Measurements from ENCODE around the gene SLC66A1. TPM values are rescaled to one million over a fixed set of nuclear protein-coding genes. Genes with fewer than 3 reads are reported as not detected.

SLC66A1 gene
- total and polyA plus RNA-seq, 7 donors: 8.0 to 25.8 (median 18.0) TPM

- no peak overlapping the region for H3K4me3 ChIP-seq
- 81 to 90% (median 90%) methylated on average over 10 of the region's 10 CpGs for whole genome bisulfite sequencing, 3 donors
- H3K9me3 ChIP-seq: no peaks in the 10 kb centered on the region
- no peak for TF ChIP-seq CTCF (IDR thresholded peaks at IDR 0.05)
- intact Hi-C loops (cut with DNase I): no loop called here
- H3K4me1 ChIP-seq: peaks cover 7% of the 10 kb centered on the region
- H3K27ac ChIP-seq: no peak overlapping the region
- no peaks in the 10 kb centered on the region for H3K27me3 ChIP-seq (ENCODE audit: insufficient read depth in 3 of 3, low read length in 2 of 3)
- no peak for ATAC-seq
- no peak for DNase-seq
- no peaks in the 10 kb centered on the region for H3K36me3 ChIP-seq (ENCODE audit: insufficient read depth in 1 of 2, low read depth in 1 of 2)
These were observed 53.6 kb downstream of the SLC66A1 start for GRCh38 chr1:19365721-19366120.

- DNase-seq: no peak
- no peaks in the 10 kb centered on the region for H3K9me3 ChIP-seq
- no peak overlapping the region for H3K27ac ChIP-seq
- H3K4me1 ChIP-seq: no peaks in the 10 kb centered on the region
- H3K4me3 ChIP-seq: no peak overlapping the region
- intact Hi-C loops (cut with DNase I): no loop called here
- 66 to 73% (median 70%) methylated on average over 18 of the region's 18 CpGs for WGBS, 3 donors
- H3K36me3 ChIP-seq (ENCODE audit: insufficient read depth in 1 of 2, low read depth in 1 of 2): peaks cover 0 to 5% of the 10 kb centered on the region in 2 donors
- H3K27me3 ChIP-seq (ENCODE audit: insufficient read depth in 3 of 3, low read length in 2 of 3): no peaks in the 10 kb centered on the region
- no peak for TF ChIP-seq CTCF (IDR thresholded peaks at IDR 0.05)
- ATAC-seq: no peak
These were observed 54.7 kb downstream of the SLC66A1 start for GRCh38 chr1:19366599-19367536.

GRCh38 chr1:19367584-19368041 lies 55.5 kb downstream of the SLC66A1 start:
- 42 to 56% (median 46%) methylated on average over 13 of the region's 13 CpGs for WGBS, 3 donors
- DNase-seq (no peak), ATAC-seq (peak in 1 of 4 donors; percentile 29)
- no peaks in the 10 kb centered on the region for H3K27me3 ChIP-seq (ENCODE audit: insufficient read depth in 3 of 3, low read length in 2 of 3)
- H3K27ac ChIP-seq: no peak overlapping the region
- TF ChIP-seq CTCF (IDR thresholded peaks at IDR 0.05): no peak
- no peak overlapping the region for H3K4me3 ChIP-seq
- H3K4me1 ChIP-seq: no peaks in the 10 kb centered on the region
- no peaks in the 10 kb centered on the region for H3K9me3 ChIP-seq
- intact Hi-C loops (cut with DNase I): no loop called here
- H3K36me3 ChIP-seq (ENCODE audit: insufficient read depth in 1 of 2, low read depth in 1 of 2): peaks cover 0 to 5% of the 10 kb centered on the region in 2 donors

- H3K36me3 ChIP-seq (ENCODE audit: insufficient read depth in 1 of 2, low read depth in 1 of 2): peaks cover 0 to 5% of the 10 kb centered on the region in 2 donors
- no peak overlapping the region for H3K4me3 ChIP-seq
- H3K9me3 ChIP-seq: no peaks in the 10 kb centered on the region
- ATAC-seq: peak in 1 of 4 donors; percentile 15
- no peaks in the 10 kb centered on the region for H3K4me1 ChIP-seq
- TF ChIP-seq CTCF (IDR thresholded peaks at IDR 0.05): no peak
- H3K27me3 ChIP-seq (ENCODE audit: insufficient read depth in 3 of 3, low read length in 2 of 3): no peaks in the 10 kb centered on the region
- no peak overlapping the region for H3K27ac ChIP-seq
- 63 to 83% (median 65%) methylated on average over 5 of the region's 5 CpGs for WGBS, 3 donors
- intact Hi-C loops (cut with DNase I): no loop called here
- no peak for DNase-seq
These were observed 55.9 kb downstream of the SLC66A1 start for GRCh38 chr1:19368050-19368449.
